Measurements from ENCODE around the gene SLX4.
"Not testable (repeated sequence)": the region's sequence is repeated elsewhere in the genome, so short reads cannot be mapped to it uniquely, and the experiment has no call there.

Gene SLX4

GRCh38 chr16:3640632-3641501 is 29.5 kb upstream of the SLX4 start:
- DNase-seq (ENCODE audit: low spot score) = no peak

GRCh38 chr16:3640207-3640606 is 28.8 kb upstream of the SLX4 start:
- no peak for DNase-seq (ENCODE audit: low spot score)

- DNase-seq (ENCODE audit: low spot score) = no peak
Measured at GRCh38 chr16:3638916-3639644, 27.7 kb upstream of the SLX4 start.

- DNase-seq (ENCODE audit: low spot score) = no peak
Measured at GRCh38 chr16:3637371-3637923, 26.0 kb upstream of the SLX4 start.

GRCh38 chr16:3625911-3626732 is 14.7 kb upstream of the SLX4 start:
- DNase-seq (ENCODE audit: low spot score) = no peak

- DNase-seq (ENCODE audit: low spot score) = no peak
Measured at GRCh38 chr16:3625331-3625730, 13.9 kb upstream of the SLX4 start.

- DNase-seq (ENCODE audit: low spot score) = no peak
Measured at GRCh38 chr16:3623642-3624041, 12.2 kb upstream of the SLX4 start.

GRCh38 chr16:3618769-3619141 is 7.3 kb upstream of the SLX4 start:
- no peak for DNase-seq (ENCODE audit: low spot score)

GRCh38 chr16:3612510-3613466 is 1.4 kb upstream of the SLX4 start:
- no peak for DNase-seq (ENCODE audit: low spot score)

GRCh38 chr16:3610698-3611145 is 684 bp downstream of the SLX4 start:
- DNase-seq (ENCODE audit: low spot score) = no peak

- DNase-seq (ENCODE audit: low spot score) = no peak
Measured at GRCh38 chr16:3609895-3610697, 1.3 kb downstream of the SLX4 start.

GRCh38 chr16:3608976-3609375 is 2.4 kb downstream of the SLX4 start:
- DNase-seq (ENCODE audit: low spot score) = not testable (repeated sequence)

GRCh38 chr16:3608069-3608468 is 3.3 kb downstream of the SLX4 start:
- no peak for DNase-seq (ENCODE audit: low spot score)

- DNase-seq (ENCODE audit: low spot score) = no peak
Measured at GRCh38 chr16:3607634-3608033, 3.8 kb downstream of the SLX4 start.

GRCh38 chr16:3607161-3607560 is 4.2 kb downstream of the SLX4 start:
- no peak for DNase-seq (ENCODE audit: low spot score)

GRCh38 chr16:3606441-3606840 is 5.0 kb downstream of the SLX4 start:
- no peak for DNase-seq (ENCODE audit: low spot score)

- DNase-seq (ENCODE audit: low spot score) = no peak
Measured at GRCh38 chr16:3602320-3602653, 9.1 kb downstream of the SLX4 start.

GRCh38 chr16:3601614-3602319 is 9.6 kb downstream of the SLX4 start:
- DNase-seq (ENCODE audit: low spot score) = no peak

GRCh38 chr16:3599922-3600321 is 11.5 kb downstream of the SLX4 start:
- no peak for DNase-seq (ENCODE audit: low spot score)

- DNase-seq (ENCODE audit: low spot score) = no peak
Measured at GRCh38 chr16:3599121-3599520, 12.3 kb downstream of the SLX4 start.

Data from ecto neural progenitor cell (in vitro differentiated cells).